ENCODE measurements around the gene S100A3.
A peak's percentile ranks its signal among the peaks of the same experiment; 100 is the strongest.
"Not testable (repeated sequence)": the region's sequence is repeated elsewhere in the genome, so short reads cannot be mapped to it uniquely, and the experiment has no call there.

Gene S100A3

DNA sequence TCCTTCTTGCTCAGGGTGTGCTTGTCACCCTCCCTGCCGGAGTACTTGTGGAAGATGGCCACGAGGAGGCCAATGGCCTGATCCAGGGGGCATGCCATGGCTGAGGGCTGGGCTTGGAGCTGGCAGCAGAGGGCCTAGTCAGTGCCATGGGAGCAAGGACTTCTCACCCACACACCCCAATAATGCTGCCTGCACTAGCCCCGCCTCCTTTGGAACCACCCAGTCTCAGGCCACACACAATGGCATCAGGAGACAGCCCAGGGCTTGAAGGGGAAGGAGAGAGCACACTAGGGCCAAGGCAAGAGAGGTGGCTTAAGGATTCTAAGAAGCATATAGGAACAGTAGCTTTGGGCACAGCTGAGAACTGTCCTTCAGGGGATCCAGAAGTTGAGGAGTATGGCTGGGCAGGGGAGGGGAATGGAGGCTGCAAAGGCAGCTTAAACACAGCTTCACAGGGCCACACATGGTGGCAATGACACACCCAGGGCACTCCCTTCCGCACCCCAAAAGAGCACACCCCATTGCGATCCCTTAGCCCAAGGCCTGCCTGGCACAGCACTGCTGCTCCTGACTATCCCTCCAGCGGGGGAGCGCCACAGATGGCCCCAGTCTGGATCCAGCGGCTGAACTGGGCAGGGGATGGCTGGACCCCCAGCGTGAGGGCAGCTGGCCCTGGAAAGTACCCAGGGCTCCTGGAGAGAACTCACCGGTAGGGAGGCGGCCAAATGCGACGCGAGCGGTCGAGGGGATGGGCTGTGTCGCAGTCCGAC lies 13.6 kb downstream of the S100A3 start, which contains the start of gene S100A6:
S100A6 (minus strand) TSS at position 750 of the 770 bp plus-strand sequence; CDS start at position 98, 652 bp downstream.
- peak within 1 kb of the TSS; percentile 90 for H3K4me3 Mint-ChIP-seq
- no peaks in the 10 kb centered on the region for H3K36me3 Mint-ChIP-seq
- no peaks in the 10 kb centered on the region for H3K9me3 Mint-ChIP-seq
- no peaks in the 10 kb centered on the region for H3K27me3 Mint-ChIP-seq
- peaks cover 73% of the 10 kb centered on the region for H3K4me1 Mint-ChIP-seq
- peak within 1 kb of the TSS; percentile 98 for H3K27ac Mint-ChIP-seq

DNA sequence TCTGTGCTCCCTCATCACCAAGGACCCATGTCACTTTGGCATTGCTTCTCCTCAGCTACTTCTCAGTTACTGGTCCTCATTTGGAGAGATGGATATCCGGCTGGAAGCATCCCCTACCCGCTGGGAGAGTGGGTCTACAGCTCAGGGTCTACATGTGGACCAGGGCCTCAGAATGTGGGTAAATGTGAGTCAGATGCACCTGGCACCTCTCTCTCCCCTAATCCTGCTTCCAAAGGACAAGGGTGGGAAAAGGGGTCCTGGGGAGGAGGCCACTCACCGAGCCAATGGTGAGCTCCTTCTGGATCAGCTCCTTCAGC lies 14.2 kb downstream of the S100A3 start:
- H3K9me3 Mint-ChIP-seq, result no peaks in the 10 kb centered on the region
- H3K27ac Mint-ChIP-seq, result peak overlapping the region; percentile 83
- H3K27me3 Mint-ChIP-seq, result no peaks in the 10 kb centered on the region
- no peaks in the 10 kb centered on the region for H3K36me3 Mint-ChIP-seq
- H3K4me3 Mint-ChIP-seq, result peak overlapping the region; percentile 90
- peaks cover 67% of the 10 kb centered on the region for H3K4me1 Mint-ChIP-seq

DNA sequence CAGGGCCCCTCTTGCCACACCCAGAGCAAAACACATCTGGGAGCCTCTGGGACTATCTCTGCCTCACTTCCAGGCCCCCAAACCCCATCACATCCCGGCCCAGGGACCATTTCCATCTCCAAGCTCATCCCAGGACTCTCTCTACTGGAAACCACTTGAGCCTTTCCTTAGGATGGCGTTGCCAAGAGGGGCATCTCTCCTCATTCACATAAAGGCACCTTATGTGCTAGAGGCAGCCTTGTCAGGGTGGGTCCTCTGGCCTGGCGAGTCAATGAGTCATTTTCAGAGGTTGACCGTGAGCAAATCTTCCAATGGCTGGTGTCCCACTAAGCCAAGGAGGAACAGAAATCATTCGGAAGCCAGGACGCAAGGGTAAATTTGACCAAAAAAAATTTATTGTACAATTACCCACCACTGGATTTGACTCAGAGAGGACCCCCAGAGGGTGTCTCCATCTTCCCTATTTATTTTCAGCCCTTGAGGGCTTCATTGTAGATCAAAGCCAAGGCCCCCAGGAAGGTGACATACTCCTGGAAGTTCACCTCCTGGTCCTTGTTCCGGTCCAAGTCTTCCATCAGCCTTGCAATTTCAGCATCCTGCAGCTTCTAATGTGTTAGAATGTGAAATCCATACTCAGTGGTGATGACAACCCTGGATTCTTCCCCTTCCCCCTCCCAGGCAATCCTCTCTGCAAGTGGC lies 14.7 kb downstream of the S100A3 start:
- H3K36me3 Mint-ChIP-seq, result no peaks in the 10 kb centered on the region
- H3K4me3 Mint-ChIP-seq, result peak overlapping the region; percentile 90
- peak overlapping the region; percentile 95 for H3K27ac Mint-ChIP-seq
- H3K9me3 Mint-ChIP-seq, result no peaks in the 10 kb centered on the region
- peaks cover 62% of the 10 kb centered on the region for H3K4me1 Mint-ChIP-seq
- no peaks in the 10 kb centered on the region for H3K27me3 Mint-ChIP-seq

DNA sequence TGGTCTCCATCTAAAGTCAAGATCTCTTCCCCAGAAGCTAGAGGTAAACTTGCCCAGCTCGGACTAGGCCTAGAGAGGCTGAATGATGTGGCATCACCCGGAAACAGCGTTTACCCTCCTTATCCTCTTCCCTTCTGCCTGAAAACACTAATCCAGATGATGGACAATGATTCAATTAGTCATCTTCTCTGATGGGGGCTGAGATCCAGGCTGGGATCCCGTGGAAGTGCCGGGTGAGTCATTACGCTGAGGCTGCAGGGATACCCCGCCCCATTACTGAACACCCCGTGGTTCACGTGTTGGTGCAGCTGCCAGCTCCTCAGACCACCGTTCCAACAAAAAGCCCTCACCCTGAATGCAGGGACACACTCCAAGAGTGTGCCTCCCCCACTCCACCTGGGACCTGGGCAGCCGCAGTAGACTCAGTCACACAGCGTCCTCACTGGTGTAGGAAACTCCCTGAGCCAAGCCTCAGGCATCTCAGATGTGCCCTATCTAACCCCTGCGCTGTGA lies 15.3 kb downstream of the S100A3 start:
- no peaks in the 10 kb centered on the region for H3K9me3 Mint-ChIP-seq
- no peaks in the 10 kb centered on the region for H3K27me3 Mint-ChIP-seq
- peak overlapping the region; percentile 95 for H3K27ac Mint-ChIP-seq

DNA sequence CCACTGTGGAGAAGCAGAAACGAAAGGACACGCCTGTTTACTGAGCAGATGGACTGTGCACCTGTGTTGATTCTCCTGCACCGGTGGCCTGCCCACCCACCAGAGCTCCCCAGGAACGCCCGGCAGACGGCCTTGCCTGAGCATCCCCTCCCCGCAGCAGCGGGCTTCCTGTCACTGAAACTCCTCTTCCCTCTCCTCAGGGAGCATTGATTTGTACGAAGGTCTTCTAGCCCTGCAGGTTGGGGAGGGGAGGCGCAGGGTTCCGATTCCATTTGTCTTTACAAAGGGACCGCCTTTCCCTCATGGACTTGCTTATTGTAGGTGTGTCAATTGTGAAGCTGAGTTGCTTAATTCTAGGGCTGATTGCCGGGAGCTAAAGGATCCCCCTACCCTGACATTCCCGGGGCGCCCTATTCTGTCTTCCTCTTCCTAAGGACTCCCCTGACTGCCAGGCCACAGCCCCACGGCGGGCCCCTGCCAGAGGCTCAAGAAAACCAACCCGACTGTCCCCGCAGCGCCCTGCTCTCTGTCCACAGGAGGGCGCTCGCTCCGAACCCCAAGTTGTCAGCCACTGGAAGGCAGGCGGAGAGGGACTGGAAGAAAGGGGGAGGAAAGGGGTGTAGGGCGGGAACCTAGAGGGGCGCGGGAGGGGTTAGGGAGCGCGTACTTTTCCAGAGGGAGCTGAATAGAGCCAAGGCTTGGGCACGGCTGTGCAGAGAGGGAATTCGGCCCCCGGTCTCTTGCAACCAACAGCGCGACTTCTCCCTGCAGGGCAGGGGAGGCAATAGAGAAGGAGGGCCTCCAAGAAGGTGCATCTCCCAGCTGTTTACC lies 16.1 kb downstream of the S100A3 start:
- Mint-ChIP-seq H3K27me3 (no peaks in the 10 kb centered on the region), H3K36me3 (peaks cover 2% of the 10 kb centered on the region), H3K9me3 (no peaks in the 10 kb centered on the region), H3K4me1 (peaks cover 62% of the 10 kb centered on the region), H3K27ac (peak overlapping the region; percentile 95), H3K4me3 (peak overlapping the region; percentile 90)

More for the DNA sequence above, 15.3 kb downstream of the S100A3 start:
- H3K36me3 Mint-ChIP-seq, result peaks cover 2% of the 10 kb centered on the region
- H3K4me3 Mint-ChIP-seq, result peak overlapping the region; percentile 90
- H3K4me1 Mint-ChIP-seq, result peaks cover 64% of the 10 kb centered on the region

DNA sequence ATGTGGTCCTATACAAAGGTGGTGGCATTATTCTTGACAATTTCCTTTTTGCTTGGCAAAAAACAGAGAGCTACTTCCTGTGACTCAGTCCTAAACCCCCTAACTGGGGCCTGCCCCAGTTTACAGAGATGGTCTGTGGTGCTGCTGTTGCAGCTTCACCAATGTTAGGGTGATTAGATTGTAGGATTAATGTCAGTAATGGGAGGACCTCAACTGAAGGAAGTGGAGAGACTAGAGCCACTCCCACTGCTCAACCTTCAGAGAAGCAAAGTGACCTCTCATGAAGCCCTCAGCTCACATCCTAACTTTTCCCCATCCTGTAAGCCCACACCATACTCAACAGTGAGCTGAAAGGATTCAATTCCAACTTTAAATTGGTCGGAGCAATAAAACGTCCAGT lies 16.9 kb downstream of the S100A3 start:
- peaks cover 62% of the 10 kb centered on the region for H3K4me1 Mint-ChIP-seq
- H3K36me3 Mint-ChIP-seq, result peaks cover 2% of the 10 kb centered on the region
- H3K27me3 Mint-ChIP-seq, result no peaks in the 10 kb centered on the region
- H3K4me3 Mint-ChIP-seq, result peak overlapping the region; percentile 79
- no peaks in the 10 kb centered on the region for H3K9me3 Mint-ChIP-seq
- H3K27ac Mint-ChIP-seq, result peak overlapping the region; percentile 91

DNA sequence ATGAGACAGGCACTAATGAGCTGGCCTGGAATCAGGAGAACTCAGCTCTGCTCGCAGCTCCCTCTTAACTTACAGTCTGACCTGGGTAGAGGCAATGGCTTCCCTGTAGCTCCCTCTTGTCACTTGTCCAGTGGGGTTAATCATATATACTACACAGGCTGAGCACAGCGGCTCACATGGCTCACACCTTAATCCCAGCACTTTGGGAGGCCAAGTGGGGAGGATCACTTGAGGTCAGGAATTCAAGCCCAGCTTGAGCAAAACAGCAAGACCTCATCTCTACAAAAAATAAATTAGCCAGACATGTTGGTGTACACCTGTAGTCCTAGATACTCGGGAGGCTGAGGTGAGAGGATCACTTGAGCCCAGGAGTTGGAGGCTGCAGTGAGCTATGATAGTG lies 17.4 kb downstream of the S100A3 start:
- Mint-ChIP-seq H3K27me3 (no peaks in the 10 kb centered on the region), H3K4me3 (no peak overlapping the region), H3K27ac (peak overlapping the region; percentile 76), H3K9me3 (no peaks in the 10 kb centered on the region), H3K4me1 (peaks cover 59% of the 10 kb centered on the region), H3K36me3 (peaks cover 2% of the 10 kb centered on the region)

DNA sequence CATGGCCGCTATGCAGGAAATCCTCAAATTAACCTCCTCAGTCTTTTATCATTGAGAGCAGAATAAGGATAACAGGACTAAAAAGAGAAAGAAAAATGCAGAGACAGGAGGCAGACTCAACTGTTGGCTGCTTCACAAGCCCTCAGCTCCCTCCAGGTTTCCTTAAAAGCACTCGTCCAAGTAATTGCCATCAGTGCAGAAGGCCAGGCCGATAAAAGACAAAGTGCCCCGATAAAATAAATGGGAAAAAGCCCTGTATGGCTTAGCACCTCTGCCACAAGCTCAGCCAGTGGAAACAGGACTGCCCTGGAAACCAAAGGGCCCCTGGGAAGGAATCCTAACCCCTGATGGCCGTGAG lies 21.4 kb downstream of the S100A3 start:
- H3K36me3 Mint-ChIP-seq, result peaks cover 2% of the 10 kb centered on the region
- no peaks in the 10 kb centered on the region for H3K9me3 Mint-ChIP-seq
- peaks cover 24% of the 10 kb centered on the region for H3K4me1 Mint-ChIP-seq
- no peak overlapping the region for H3K4me3 Mint-ChIP-seq
- H3K27me3 Mint-ChIP-seq, result no peaks in the 10 kb centered on the region
- H3K27ac Mint-ChIP-seq, result no peak overlapping the region

DNA sequence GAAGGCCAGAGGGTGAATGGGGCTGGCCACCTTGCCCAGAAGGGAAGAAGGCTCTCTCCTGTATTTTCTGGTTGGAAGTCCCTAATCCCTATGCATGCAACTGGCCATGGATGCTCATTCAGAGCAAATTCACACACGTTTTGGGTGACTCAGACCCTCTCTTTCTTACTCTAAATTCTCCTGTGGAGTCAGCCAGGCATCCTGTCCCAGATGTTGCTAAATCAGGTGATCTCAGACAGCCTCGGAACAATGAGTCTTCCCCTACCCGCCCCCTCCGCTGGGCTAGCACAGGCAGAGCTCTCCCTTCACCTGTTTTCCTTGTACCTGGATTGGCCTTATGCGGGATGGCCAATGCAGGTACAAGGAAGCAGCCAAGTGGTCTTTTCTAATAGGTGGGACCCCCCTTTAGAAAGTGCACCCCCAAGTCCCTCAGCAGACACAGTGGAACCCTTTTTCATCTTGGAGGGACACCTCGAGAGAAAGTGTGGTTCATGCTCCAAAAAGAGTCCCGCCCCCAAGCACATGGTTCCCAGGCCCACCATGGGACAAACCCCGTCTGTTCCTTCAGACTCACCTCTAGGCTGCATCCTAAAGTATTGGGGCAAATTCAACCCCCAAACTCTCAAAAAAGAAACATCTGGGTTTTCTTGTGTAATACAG lies 21.9 kb downstream of the S100A3 start:
- Mint-ChIP-seq H3K4me1 (peaks cover 19% of the 10 kb centered on the region), H3K4me3 (no peak overlapping the region), H3K9me3 (no peaks in the 10 kb centered on the region), H3K36me3 (peaks cover 2% of the 10 kb centered on the region), H3K27ac (no peak overlapping the region), H3K27me3 (no peaks in the 10 kb centered on the region)

DNA sequence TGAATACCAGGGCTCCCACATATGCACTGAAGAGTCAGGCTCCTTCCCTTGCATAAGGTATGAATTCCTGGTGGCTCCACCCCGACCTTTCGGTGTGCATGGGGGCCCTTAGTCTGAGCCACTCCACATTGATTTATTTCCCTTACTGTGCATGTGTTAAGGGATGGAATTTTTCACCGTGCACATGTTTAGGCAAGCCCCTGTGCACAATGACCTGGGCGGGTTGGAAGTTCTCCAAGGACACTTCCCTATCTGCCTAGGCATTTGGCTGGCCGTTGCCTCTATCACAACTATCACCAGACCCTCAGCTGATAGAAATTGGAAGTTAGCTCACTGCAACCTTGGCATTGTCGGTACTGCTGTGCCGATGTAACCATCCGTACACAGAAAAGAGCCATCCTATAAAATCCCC lies 22.9 kb downstream of the S100A3 start:
- Mint-ChIP-seq H3K4me1 (peaks cover 9% of the 10 kb centered on the region), H3K27ac (no peak overlapping the region), H3K4me3 (no peak overlapping the region), H3K36me3 (peaks cover 2% of the 10 kb centered on the region), H3K9me3 (no peaks in the 10 kb centered on the region), H3K27me3 (no peaks in the 10 kb centered on the region)

DNA sequence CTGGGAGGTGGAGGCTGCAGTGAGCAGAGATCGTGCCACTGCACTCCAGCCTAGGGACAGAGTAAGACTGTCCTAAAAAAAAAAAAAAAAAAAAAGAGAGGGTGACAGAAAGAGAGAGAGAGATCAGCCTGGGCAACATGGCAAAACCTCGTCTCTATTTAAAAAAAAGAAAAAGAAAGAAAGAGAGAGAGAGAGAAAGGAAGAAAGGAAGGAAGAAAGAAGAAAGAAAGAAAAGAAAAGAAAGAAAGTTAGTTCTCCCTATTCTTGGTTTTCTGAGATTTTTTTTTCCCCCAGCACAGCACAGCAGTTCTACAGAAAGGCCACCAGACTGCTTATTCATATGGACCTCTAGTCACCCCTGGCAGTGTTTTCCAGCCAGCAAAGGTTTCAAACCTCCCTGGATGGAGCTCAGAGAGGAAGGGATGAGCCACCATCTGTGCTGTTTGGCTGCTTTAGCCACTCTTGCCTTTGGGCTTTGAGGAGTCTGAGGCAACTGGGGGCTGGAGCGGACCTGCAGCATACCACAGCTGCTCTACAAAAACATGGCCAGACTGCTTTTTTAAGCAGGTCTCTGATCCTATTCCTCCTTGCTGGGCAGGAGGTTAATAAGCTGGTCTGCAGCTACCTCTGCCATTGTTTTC lies 23.9 kb downstream of the S100A3 start:
- Mint-ChIP-seq H3K27me3 (no peaks in the 10 kb centered on the region), H3K27ac (no peak overlapping the region)

DNA sequence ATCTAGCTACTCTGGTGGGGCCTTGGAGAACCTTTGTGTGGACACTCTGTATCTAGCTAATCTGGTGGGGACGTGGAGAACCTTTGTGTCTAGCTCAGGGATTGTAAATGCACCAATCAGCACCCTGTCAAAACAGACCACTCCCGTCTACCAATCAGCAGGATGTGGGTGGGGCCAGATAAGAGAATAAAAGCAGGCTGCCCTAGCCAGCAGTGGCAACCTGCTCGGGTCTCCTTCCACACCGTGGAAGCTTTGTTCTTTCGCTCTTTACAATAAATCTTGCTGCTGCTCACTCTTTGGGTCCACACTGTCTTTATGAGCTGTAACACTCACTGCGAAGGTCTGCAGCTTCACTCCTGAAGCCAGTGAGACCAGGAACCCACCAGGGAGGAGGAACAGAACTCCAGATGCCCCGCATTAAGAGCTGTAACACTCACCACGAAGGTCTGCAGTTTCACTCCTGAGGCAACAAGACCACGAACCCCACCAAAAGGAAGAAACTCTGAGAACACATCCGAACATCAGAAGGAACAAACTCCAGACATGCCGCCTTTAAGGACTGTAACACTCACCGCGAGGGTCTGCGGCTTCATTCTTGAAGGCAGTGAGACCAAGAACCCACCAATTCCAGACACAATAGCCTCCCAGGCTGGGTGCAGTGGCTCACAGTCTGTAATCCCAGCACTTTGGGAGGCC lies 26.6 kb downstream of the S100A3 start:
- H3K27me3 Mint-ChIP-seq, H3K27ac Mint-ChIP-seq, H3K4me3 Mint-ChIP-seq, H3K36me3 Mint-ChIP-seq, H3K9me3 Mint-ChIP-seq, H3K4me1 Mint-ChIP-seq: not testable (repeated sequence)

More for the DNA sequence above, 23.9 kb downstream of the S100A3 start:
- Mint-ChIP-seq H3K36me3 (peaks cover 2% of the 10 kb centered on the region), H3K4me1 (peaks cover 5% of the 10 kb centered on the region), H3K9me3 (no peaks in the 10 kb centered on the region), H3K4me3 (no peak overlapping the region)

DNA sequence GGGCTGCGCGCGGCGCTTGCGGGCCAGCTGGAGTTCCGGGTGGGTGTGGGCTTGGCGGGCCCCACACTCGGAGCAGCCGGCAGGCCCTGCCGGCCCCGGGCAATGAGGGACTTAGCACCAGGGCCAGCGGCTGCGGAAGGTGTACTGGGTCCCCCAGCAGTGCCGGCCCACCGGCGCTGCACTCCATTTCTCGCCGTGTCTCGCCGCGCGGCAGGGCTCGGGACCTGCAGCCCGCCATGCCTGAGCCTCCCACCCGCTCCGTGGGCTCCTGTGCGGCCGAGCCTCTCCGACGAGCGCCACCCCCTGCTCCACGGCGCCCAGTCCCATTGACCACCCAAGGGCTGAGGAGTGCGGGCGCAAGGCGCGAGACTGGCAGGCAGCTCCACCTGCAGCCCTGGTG lies 27.2 kb downstream of the S100A3 start:
- not testable (repeated sequence) for H3K4me1 Mint-ChIP-seq, H3K27ac Mint-ChIP-seq, H3K4me3 Mint-ChIP-seq, H3K36me3 Mint-ChIP-seq, H3K9me3 Mint-ChIP-seq, H3K27me3 Mint-ChIP-seq

DNA sequence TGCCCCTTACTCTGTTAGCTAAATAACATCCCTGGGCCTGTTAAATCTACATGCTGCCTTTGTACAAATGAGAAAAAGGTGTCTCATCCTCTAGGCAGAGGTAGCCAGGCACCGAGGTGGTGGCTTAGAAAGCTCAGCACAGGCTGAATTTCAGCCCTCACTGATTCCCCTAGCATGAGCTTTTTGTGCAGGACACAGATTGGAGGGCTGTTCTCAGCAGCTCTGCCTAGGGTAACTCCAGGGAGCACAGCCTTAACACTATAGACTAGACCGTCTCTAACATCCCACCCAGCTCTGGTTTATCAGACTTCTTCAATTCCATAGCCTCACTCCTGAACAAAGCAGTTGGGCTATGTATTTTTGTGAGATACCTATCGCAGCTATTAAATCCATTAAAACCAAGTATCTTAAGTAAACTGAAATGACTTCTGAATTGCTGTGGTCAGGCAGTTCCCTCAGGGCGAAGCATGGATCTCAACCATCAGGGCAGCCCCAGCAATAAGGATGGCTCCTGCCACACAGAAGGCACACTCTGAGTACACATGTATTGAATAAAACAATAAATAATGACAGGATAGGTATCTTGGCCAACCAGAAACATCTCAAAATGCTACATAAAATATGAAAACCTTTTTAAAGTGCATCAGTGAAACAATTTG lies 28.1 kb downstream of the S100A3 start:
- H3K4me3 Mint-ChIP-seq, result no peak overlapping the region
- H3K36me3 Mint-ChIP-seq, result no peaks in the 10 kb centered on the region
- no peak overlapping the region for H3K27ac Mint-ChIP-seq
- no peaks in the 10 kb centered on the region for H3K4me1 Mint-ChIP-seq
- no peaks in the 10 kb centered on the region for H3K9me3 Mint-ChIP-seq
- H3K27me3 Mint-ChIP-seq, result no peaks in the 10 kb centered on the region

All from activated naive CD4-positive, alpha-beta T cell treated with anti-CD3 and anti-CD28 coated beads, Interleukin-2, amount 50 U/mL, for 24 hours (primary cell).